Neuronal stem cell (in vitro differentiated cells): ENCODE results near the gene CDH26.
A peak's percentile ranks its signal among the peaks of the same experiment; 100 is the strongest.

ENCODE experiments used
- DNase-seq: peaks from one replicate; pipeline ENCODE4 v3.0.0-alpha.2; 2013; ENCODE audit warnings: low spot score
- H2AFZ ChIP-seq: one replicate; pipeline ENCODE4 v1.6.1; 2013; ENCODE audit warnings: mild to moderate bottlenecking, low read length, inconsistent platforms
- H2AK5ac ChIP-seq: 2 replicates; pipeline ENCODE4 v1.6.1; 2013; ENCODE audit warnings: low read depth, mild to moderate bottlenecking, inconsistent platforms, low read length, moderate library complexity, mixed read lengths
- H2BK120ac ChIP-seq: 2 replicates; pipeline ENCODE4 v1.6.1; 2013; ENCODE audit warnings: low read depth, mild to moderate bottlenecking, inconsistent platforms, low read length, moderate library complexity, mixed read lengths
- H2BK12ac ChIP-seq: one replicate; pipeline ENCODE4 v1.6.1; 2013; ENCODE audit warnings: low read length, inconsistent platforms
- H2BK15ac ChIP-seq: 2 replicates; pipeline ENCODE4 v1.6.1; 2013; ENCODE audit warnings: mild to moderate bottlenecking, low read length, inconsistent platforms, mixed read lengths
- H2BK5ac ChIP-seq: one replicate; pipeline ENCODE4 v1.6.1; 2013; ENCODE audit warnings: inconsistent platforms, mild to moderate bottlenecking, low read length, moderate library complexity
- H3K14ac ChIP-seq: one replicate; pipeline ENCODE4 v1.6.1; 2013; ENCODE audit warnings: low read length, inconsistent platforms
- H3K18ac ChIP-seq: 2 replicates; pipeline ENCODE4 v1.6.1; 2013; ENCODE audit warnings: low read length, inconsistent platforms
- H3K23ac ChIP-seq: 2 replicates; pipeline ENCODE4 v1.6.1; 2013; ENCODE audit warnings: low read depth, mild to moderate bottlenecking, mixed read lengths, low read length, inconsistent platforms; ENCODE audit not compliant: poor library complexity
- H3K27ac ChIP-seq: replicated peaks from 3 replicates; pipeline ENCODE4 v1.5.1; 2013; ENCODE audit warnings: low read length, inconsistent platforms
- H3K27me3 ChIP-seq, 3 experiments: 2 replicates each; pipeline ENCODE4 v1.6.1; 2013; ENCODE audit warnings: low read length in 3 of 3, mild to moderate bottlenecking in 2 of 3, inconsistent platforms in 1 of 3, low read depth in 1 of 3, mixed read lengths in 1 of 3, moderate library complexity in 1 of 3; ENCODE audit not compliant: control insufficient read depth in 3 of 3, insufficient read depth in 3 of 3
- H3K36me3 ChIP-seq, 2 donors: replicated peaks in 1 of 2; 2 replicates each; pipeline ENCODE4 v1.6.1; 2013; ENCODE audit warnings: low read length in 2 of 2; ENCODE audit not compliant: control insufficient read depth in 2 of 2, insufficient read depth in 2 of 2
- H3K4ac ChIP-seq: 2 replicates; pipeline ENCODE4 v1.6.1; 2013; ENCODE audit warnings: inconsistent platforms, mild to moderate bottlenecking, low read length, moderate library complexity
- H3K4me1 ChIP-seq, 2 donors: 1 replicate in 1 of 2; 2 replicates in 1 of 2; pipeline ENCODE4 v1.6.1; 2013; ENCODE audit warnings: low read length in 2 of 2, low read depth in 1 of 2; ENCODE audit not compliant: control insufficient read depth in 2 of 2, insufficient read depth in 1 of 2
- H3K4me2 ChIP-seq: one replicate; pipeline ENCODE4 v1.6.1; 2013; ENCODE audit warnings: mild to moderate bottlenecking, low read length, inconsistent platforms; ENCODE audit not compliant: insufficient read depth, poor library complexity, severe bottlenecking
- H3K4me3 ChIP-seq, 2 donors: 2 replicates each; pipeline ENCODE4 v1.5.1; 2013; ENCODE audit warnings: low read length in 2 of 2, mild to moderate bottlenecking in 2 of 2, inconsistent platforms in 1 of 2, moderate library complexity in 1 of 2
- H3K79me1 ChIP-seq: one replicate; pipeline ENCODE4 v1.6.1; 2013; ENCODE audit warnings: low read depth, mild to moderate bottlenecking, inconsistent platforms, low read length, moderate library complexity
- H3K9ac ChIP-seq: one replicate; pipeline ENCODE4 v1.6.1; 2013; ENCODE audit warnings: mild to moderate bottlenecking, low read depth, low read length, inconsistent platforms; ENCODE audit not compliant: poor library complexity
- H3K9me3 ChIP-seq, 2 donors: replicated peaks in 1 of 2; 2 replicates each; pipeline versions ENCODE3 to v1.6.1; 2013; ENCODE audit warnings: low read length in 2 of 2, mild to moderate bottlenecking in 2 of 2, inconsistent platforms in 1 of 2, low read depth in 1 of 2, mixed read lengths in 1 of 2, moderate library complexity in 1 of 2; ENCODE audit not compliant: control insufficient read depth in 2 of 2, insufficient read depth in 1 of 2
- H4K8ac ChIP-seq: one replicate; pipeline ENCODE4 v1.6.1; 2013; ENCODE audit warnings: low read depth, mild to moderate bottlenecking, inconsistent platforms, low read length, moderate library complexity
- H4K91ac ChIP-seq: one replicate; pipeline ENCODE4 v1.6.1; 2013; ENCODE audit warnings: low read length, low read depth, mild to moderate bottlenecking, inconsistent platforms; ENCODE audit not compliant: poor library complexity
- WGBS, 2 donors: extraction: QIAGEN DNeasy Blood & Tissue Kit; methylation state at CpG; one replicate each; pipeline ENCODE4 v1.1.7; 2013; ENCODE audit warnings: missing lambda C conversion rate in 2 of 2, mixed read lengths in 1 of 2; ENCODE audit not compliant: insufficient read length in 2 of 2, insufficient replicate concordance in 1 of 2; ENCODE audit errors: extremely low coverage in 2 of 2; 5-methylcytosine and 5-hydroxymethylcytosine counted together

CDH26 gene

GRCh38 chr20:59931511-59932312, 26.5 kb upstream of the CDH26 start:
- peak overlapping the region; percentile 38 for H2AFZ ChIP-seq
- no peak overlapping the region for H2AK5ac ChIP-seq
- no peak overlapping the region for H2BK12ac ChIP-seq
- peaks cover 2% of the 10 kb centered on the region for H3K79me1 ChIP-seq
- peaks cover 0 to 9% of the 10 kb centered on the region in 2 donors for H3K4me1 ChIP-seq
- H2BK120ac ChIP-seq: no peak overlapping the region
- H4K8ac ChIP-seq: no peak overlapping the region
- H2BK15ac ChIP-seq: no peak overlapping the region
- H3K4ac ChIP-seq: no peak overlapping the region
- no peak overlapping the region for H3K27ac ChIP-seq
- no CpG with 5 or more reads among the region's 9 CpGs for WGBS, 2 donors
- H3K23ac ChIP-seq: no peak overlapping the region
- no peak overlapping the region for H3K4me3 ChIP-seq
- no peak overlapping the region for H3K4me2 ChIP-seq
- H3K14ac ChIP-seq: no peak overlapping the region
- H3K27me3 ChIP-seq: peaks cover 0 to 7% (median 0%) of the 10 kb centered on the region in 3 experiments
- H2BK5ac ChIP-seq: no peak overlapping the region
- no peaks in the 10 kb centered on the region for H3K36me3 ChIP-seq
- peaks cover 0 to 2% of the 10 kb centered on the region in 2 donors for H3K9me3 ChIP-seq
- no peak overlapping the region for H4K91ac ChIP-seq
- H3K9ac ChIP-seq: no peak overlapping the region
- H3K18ac ChIP-seq: no peak overlapping the region
- no peak for DNase-seq

GRCh38 chr20:59932616-59933295, 25.5 kb upstream of the CDH26 start:
- Histone ChIP-seq H2BK15ac (no peak overlapping the region), H3K9me3 (peaks cover 0 to 2% of the 10 kb centered on the region in 2 donors), H3K14ac (peak overlapping the region; percentile 21), H4K8ac (no peak overlapping the region), H3K18ac (peak overlapping the region; percentile 64), H3K4me2 (no peak overlapping the region), H3K27ac (no peak overlapping the region), H3K79me1 (peaks cover 2% of the 10 kb centered on the region), H2AFZ (no peak overlapping the region), H3K27me3 (peaks cover 0 to 7% (median 0%) of the 10 kb centered on the region in 3 experiments), H2BK120ac (no peak overlapping the region), H3K4ac (no peak overlapping the region), H2BK12ac (no peak overlapping the region), H4K91ac (no peak overlapping the region), H3K23ac (peak overlapping the region; percentile 85), H3K4me1 (peaks cover 0 to 9% of the 10 kb centered on the region in 2 donors), H3K4me3 (no peak overlapping the region), H2BK5ac (no peak overlapping the region), H3K9ac (no peak overlapping the region), H2AK5ac (peak overlapping the region; percentile 70), H3K36me3 (no peaks in the 10 kb centered on the region)
- WGBS, 2 donors: no CpG with 5 or more reads among the region's 72 CpGs
- DNase-seq: no peak

- Histone ChIP-seq H3K27me3 (peaks cover 0 to 8% (median 0%) of the 10 kb centered on the region in 3 experiments), H3K4me2 (peak within 1 kb of the TSS; percentile 73), H3K14ac (peak within 1 kb of the TSS; percentile 21), H3K79me1 (peaks cover 2% of the 10 kb centered on the region), H2BK5ac (no peak within 1 kb of the TSS), H3K18ac (peak within 1 kb of the TSS; percentile 98), H2AK5ac (peak within 1 kb of the TSS; percentile 70), H4K91ac (no peak within 1 kb of the TSS), H3K4me3 (peak within 1 kb of the TSS in 1 of 2 donors; percentile 83), H3K9me3 (peaks cover 0 to 2% of the 10 kb centered on the region in 2 donors), H2AFZ (no peak within 1 kb of the TSS), H4K8ac (peak within 1 kb of the TSS; percentile 98), H3K27ac (no peak within 1 kb of the TSS), H3K4me1 (peaks cover 0 to 12% of the 10 kb centered on the region in 2 donors), H3K4ac (peak within 1 kb of the TSS; percentile 53), H2BK12ac (peak within 1 kb of the TSS; percentile 22), H3K36me3 (no peaks in the 10 kb centered on the region), H2BK15ac (peak within 1 kb of the TSS; percentile 67), H3K23ac (peak within 1 kb of the TSS; percentile 85), H2BK120ac (no peak within 1 kb of the TSS), H3K9ac (peak within 1 kb of the TSS; percentile 70)
- DNase-seq: no peak
- no CpG with 5 or more reads among the region's 65 CpGs for WGBS, 2 donors
Observed at GRCh38 chr20:59933296-59933848, 24.9 kb upstream of the CDH26 start, which contains the start of gene SYCP2. SYCP2 (minus strand) TSS chr20:59933637; CDS start chr20:59922413, 11,224 bp downstream.
